ENCODE measurements around the gene FLNB. TPM values are rescaled to one million over a fixed set of nuclear protein-coding genes. Genes with fewer than 3 reads are reported as not detected.

Gene FLNB
- polyA plus RNA-seq, 1 donor from 2014 or later = 10.3 TPM

GRCh38 chr3:58073301-58074108 is 65.3 kb downstream of the FLNB start:
- H4K20me1 ChIP-seq (ENCODE audit: insufficient read depth) = no peaks in the 10 kb centered on the region
- H3K36me3 ChIP-seq (ENCODE audit: insufficient read depth, low read length) = no peaks in the 10 kb centered on the region
- no peaks in the 10 kb centered on the region for H3K9me2 ChIP-seq (ENCODE audit: insufficient read depth, low read length)
- H3K4me3 ChIP-seq (ENCODE audit: low read length) = no peak overlapping the region
- TF ChIP-seq TAF1 (IDR thresholded peaks at IDR 0.05; ENCODE audit: low read depth) (no peak), CTCF (IDR thresholded peaks at IDR 0.05; ENCODE audit: poor library complexity, severe bottlenecking) (no peak)
- no peak overlapping the region for H3K4me2 ChIP-seq (ENCODE audit: low read length)
- no peak overlapping the region for H2AFZ ChIP-seq (ENCODE audit: low read depth, low read length)
- no peaks in the 10 kb centered on the region for H3K9me3 ChIP-seq (ENCODE audit: low read length)
- H3K27me3 ChIP-seq (ENCODE audit: insufficient read depth, low read depth, low read length) = no peaks in the 10 kb centered on the region
- H3K9ac ChIP-seq (ENCODE audit: low read length) = no peak overlapping the region
- no peak overlapping the region for H3K27ac ChIP-seq (ENCODE audit: low read length)
- H3F3A ChIP-seq (ENCODE audit: insufficient read depth, low read length, poor library complexity, severe bottlenecking) = no peaks in the 10 kb centered on the region
- no peaks in the 10 kb centered on the region for H3K79me2 ChIP-seq (replicated peaks; ENCODE audit: insufficient read depth, low read length)

- Histone ChIP-seq H3F3A (ENCODE audit: insufficient read depth, low read length, poor library complexity, severe bottlenecking) (no peaks in the 10 kb centered on the region), H3K36me3 (ENCODE audit: insufficient read depth, low read length) (no peaks in the 10 kb centered on the region), H3K4me3 (ENCODE audit: low read length) (no peak overlapping the region), H3K79me2 (replicated peaks; ENCODE audit: insufficient read depth, low read length) (no peaks in the 10 kb centered on the region), H3K9ac (ENCODE audit: low read length) (no peak overlapping the region), H3K9me2 (ENCODE audit: insufficient read depth, low read length) (no peaks in the 10 kb centered on the region), H4K20me1 (ENCODE audit: insufficient read depth) (no peaks in the 10 kb centered on the region), H3K27ac (ENCODE audit: low read length) (no peak overlapping the region), H3K4me2 (ENCODE audit: low read length) (no peak overlapping the region), H3K27me3 (ENCODE audit: insufficient read depth, low read depth, low read length) (no peaks in the 10 kb centered on the region), H2AFZ (ENCODE audit: low read depth, low read length) (no peak overlapping the region), H3K9me3 (ENCODE audit: low read length) (no peaks in the 10 kb centered on the region)
- TF ChIP-seq MXI1 (conservative IDR thresholded peaks at IDR 0.05; ENCODE audit: poor library complexity, severe bottlenecking) (no peak), EP300 (conservative IDR thresholded peaks at IDR 0.05; ENCODE audit: poor library complexity, severe bottlenecking) (no peak), RAD21 (conservative IDR thresholded peaks at IDR 0.05) (no peak), TAF1 (IDR thresholded peaks at IDR 0.05; ENCODE audit: low read depth) (no peak), CTCF (IDR thresholded peaks at IDR 0.05; ENCODE audit: poor library complexity, severe bottlenecking) (no peak)
These were observed 66.0 kb downstream of the FLNB start for GRCh38 chr3:58074116-58074715.

DNA sequence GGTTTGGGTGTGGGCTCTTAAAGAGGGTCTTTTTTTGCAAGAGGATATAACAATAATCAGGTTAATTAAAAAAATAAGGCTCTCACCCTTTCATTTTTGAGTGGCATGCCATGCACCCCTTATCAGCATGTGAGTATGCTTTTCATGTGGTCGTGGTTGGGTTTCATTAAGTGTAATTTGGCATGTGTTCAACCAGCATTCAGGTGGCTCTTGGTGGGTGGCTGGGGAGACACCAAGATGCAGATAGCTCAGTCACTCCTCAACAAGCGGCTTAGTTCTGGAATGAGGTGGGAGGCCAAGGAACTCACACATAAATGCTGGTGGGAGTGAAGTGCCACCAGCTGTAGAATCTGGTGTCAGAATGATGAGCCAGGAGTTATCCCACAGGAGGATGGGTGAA is 66.8 kb downstream of the FLNB start:
- Histone ChIP-seq H4K20me1 (ENCODE audit: insufficient read depth) (no peaks in the 10 kb centered on the region), H3F3A (ENCODE audit: insufficient read depth, low read length, poor library complexity, severe bottlenecking) (no peaks in the 10 kb centered on the region), H3K4me3 (ENCODE audit: low read length) (no peak overlapping the region), H2AFZ (ENCODE audit: low read depth, low read length) (no peak overlapping the region), H3K9ac (ENCODE audit: low read length) (no peak overlapping the region), H3K9me2 (ENCODE audit: insufficient read depth, low read length) (no peaks in the 10 kb centered on the region), H3K27me3 (ENCODE audit: insufficient read depth, low read depth, low read length) (no peaks in the 10 kb centered on the region), H3K9me3 (ENCODE audit: low read length) (no peaks in the 10 kb centered on the region), H3K36me3 (ENCODE audit: insufficient read depth, low read length) (no peaks in the 10 kb centered on the region), H3K27ac (ENCODE audit: low read length) (no peak overlapping the region), H3K4me2 (ENCODE audit: low read length) (no peak overlapping the region), H3K79me2 (replicated peaks; ENCODE audit: insufficient read depth, low read length) (no peaks in the 10 kb centered on the region)
- no peak for TF ChIP-seq EZH2 (IDR thresholded peaks at IDR 0.05; ENCODE audit: borderline replicate concordance, insufficient read depth, low read length, poor library complexity, severe bottlenecking)
- TF ChIP-seq REST (IDR thresholded peaks at IDR 0.05; ENCODE audit: borderline replicate concordance) = no peak
- TF ChIP-seq POLR2AphosphoS5 (IDR thresholded peaks at IDR 0.05) = no peak
- TF ChIP-seq EP300 (conservative IDR thresholded peaks at IDR 0.05; ENCODE audit: poor library complexity, severe bottlenecking) = no peak
- no peak for TF ChIP-seq MXI1 (conservative IDR thresholded peaks at IDR 0.05; ENCODE audit: poor library complexity, severe bottlenecking)
- no peak for TF ChIP-seq RAD21 (conservative IDR thresholded peaks at IDR 0.05)
- TF ChIP-seq CTCF (IDR thresholded peaks at IDR 0.05; ENCODE audit: poor library complexity, severe bottlenecking) = no peak
- no peak for TF ChIP-seq SMC3 (conservative IDR thresholded peaks at IDR 0.05; ENCODE audit: poor library complexity)
- TF ChIP-seq TAF1 (IDR thresholded peaks at IDR 0.05; ENCODE audit: low read depth) = no peak
